ENCODE results near the gene AMZ2. TPM values are rescaled to one million over a fixed set of nuclear protein-coding genes. Genes with fewer than 3 reads are reported as not detected.
"Not testable (repeated sequence)": the region's sequence is repeated elsewhere in the genome, so short reads cannot be mapped to it uniquely, and the experiment has no call there.

AMZ2 gene
- polyA plus RNA-seq, 3 donors, result 34.0 to 67.6 (median 67.2) TPM

DNA sequence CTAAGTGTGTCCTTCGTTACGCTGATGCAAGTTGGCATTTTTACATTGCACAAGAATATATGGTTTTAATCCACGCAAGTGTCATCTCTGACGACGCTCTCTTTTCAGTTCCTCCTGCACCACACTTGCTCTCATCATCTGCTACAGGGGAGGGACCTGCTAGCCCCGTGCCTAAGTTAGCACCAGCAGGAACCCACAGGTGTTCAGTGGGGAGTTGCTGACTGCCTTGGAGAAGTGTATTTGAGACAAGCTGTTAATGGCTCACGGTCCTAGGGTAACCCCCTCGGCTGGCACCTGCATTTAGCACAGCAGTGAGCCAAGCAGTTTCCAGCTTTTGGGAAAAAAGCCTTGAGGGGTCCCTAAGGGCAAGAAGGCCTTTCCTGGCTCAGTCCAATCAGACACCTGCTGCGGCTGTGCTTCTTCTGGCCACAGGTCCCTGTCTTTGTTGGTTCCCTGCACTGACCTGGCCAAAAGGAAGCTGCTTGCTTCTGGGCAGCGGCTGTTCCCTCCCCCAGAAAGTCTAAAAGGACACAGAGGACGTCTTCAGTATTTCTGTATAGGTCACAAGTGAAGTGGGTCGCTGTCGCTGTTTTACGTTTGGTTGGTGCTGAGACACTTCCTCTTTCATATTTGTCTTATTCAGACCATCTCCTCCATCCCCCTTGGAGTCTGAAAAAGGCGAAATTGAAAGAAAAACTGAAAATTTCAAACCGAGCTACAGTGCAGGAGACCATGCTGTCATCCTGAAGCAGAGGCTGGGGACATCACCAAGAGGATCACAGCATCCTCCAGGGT, 10.3 kb upstream of the AMZ2 start:
- Histone ChIP-seq H3K4me3 (replicated peaks in 1 of 3; ENCODE audit: low read depth in 2 of 3, low read length in 3 of 3) (peak overlapping the region; percentile 23 to 50 (median 41)), H3K4me1 (ENCODE audit: control insufficient read depth in 1 of 2, insufficient read depth in 2 of 2, low read length in 2 of 2) (peaks cover 31 to 39% of the 10 kb centered on the region in 2 donors), H3K4me2 (replicated peaks; ENCODE audit: extremely low read depth, low read length, poor library complexity, severe bottlenecking) (peak overlapping the region; percentile 67), H3K27ac (ENCODE audit: low read depth in 1 of 2, low read length in 2 of 2) (peak overlapping the region; percentile 98 to 99), H3K9ac (ENCODE audit: insufficient read depth, low read length, poor library complexity, severe bottlenecking) (peak overlapping the region; percentile 89)
- not testable (repeated sequence) for H3K36me3 Mint-ChIP-seq; H4K20me1 ChIP-seq (ENCODE audit: insufficient read depth, low read length); H3K36me3 ChIP-seq (replicated peaks in 1 of 2; ENCODE audit: control insufficient read depth in 1 of 2, insufficient read depth in 2 of 2, low read length in 2 of 2); H3K27me3 ChIP-seq (ENCODE audit: control insufficient read depth in 2 of 2, insufficient read depth in 2 of 2, low read length in 2 of 2); H3K9me3 Mint-ChIP-seq; H3K27me3 Mint-ChIP-seq (ENCODE audit: low read depth in 3 of 3); H3K79me2 ChIP-seq (ENCODE audit: insufficient read depth, low read length); H2AFZ ChIP-seq (ENCODE audit: insufficient read depth, low read depth, low read length, poor library complexity, severe bottlenecking); H3K9me3 ChIP-seq (replicated peaks in 1 of 2; ENCODE audit: control insufficient read depth in 1 of 2, insufficient read depth in 1 of 2, low read length in 2 of 2)
- intact Hi-C loops (cut with micrococcal nuclease), result loop anchor here in 1 of 2 donors (1.0 kb wide), 1 partner anchor 10 kb away; no protein-coding TSS in a partner anchor
- Mint-ChIP-seq H3K4me1 (peaks cover 43% of the 10 kb centered on the region), H3K27ac (peak overlapping the region; percentile 100), H3K4me3 (peak overlapping the region; percentile 75 to 91)
- WGBS (ENCODE audit: insufficient coverage), result 3% methylated on average over 5 of the region's 16 CpGs
- peak; percentile 92 to 96 (median 93) for DNase-seq

DNA sequence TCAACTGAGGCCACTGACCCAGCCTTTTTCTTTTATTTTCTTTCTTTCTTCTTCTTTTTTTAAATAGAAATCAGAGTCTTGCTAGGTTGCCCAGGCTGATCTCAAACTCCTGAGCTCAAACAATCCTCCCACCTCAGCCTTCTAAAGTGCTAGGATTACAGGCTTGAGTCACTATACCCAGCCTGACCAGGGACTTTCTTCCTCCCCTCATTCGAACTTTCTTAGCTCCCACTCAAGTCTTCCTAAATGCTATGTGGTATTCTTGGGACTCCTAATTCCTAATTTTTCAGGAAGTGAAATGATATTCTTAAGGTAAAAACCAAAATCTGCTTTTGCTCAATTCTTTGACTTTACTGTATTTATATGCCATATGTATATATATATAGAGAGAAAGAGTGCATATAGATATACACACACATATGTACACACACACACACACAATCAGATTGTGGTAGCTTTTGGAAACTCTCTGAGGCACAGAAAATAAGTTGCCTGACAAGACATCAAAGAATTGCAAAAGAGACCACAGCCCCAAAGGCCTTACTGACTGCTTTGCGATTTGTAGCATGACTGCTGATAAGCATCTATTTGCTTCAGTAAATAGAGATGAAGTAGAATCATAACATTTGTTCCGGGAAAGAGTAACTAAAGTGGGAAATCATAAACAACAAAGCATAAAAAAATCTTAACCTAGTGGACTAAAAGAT, 9.5 kb upstream of the AMZ2 start:
- Mint-ChIP-seq H3K9me3 (no peaks in the 10 kb centered on the region), H3K27me3 (ENCODE audit: low read depth in 3 of 3) (peaks cover 0 to 1% (median 0%) of the 10 kb centered on the region in 3 donors), H3K27ac (peak overlapping the region; percentile 100), H3K4me3 (peak overlapping the region; percentile 75 to 91), H3K4me1 (peaks cover 36% of the 10 kb centered on the region), H3K36me3 (peaks cover 3 to 4% of the 10 kb centered on the region in 2 donors)
- peak overlapping the region; percentile 23 to 50 (median 41) for H3K4me3 ChIP-seq (replicated peaks in 1 of 3; ENCODE audit: low read depth in 2 of 3, low read length in 3 of 3)
- no peaks in the 10 kb centered on the region for H3K36me3 ChIP-seq (replicated peaks in 1 of 2; ENCODE audit: control insufficient read depth in 1 of 2, insufficient read depth in 2 of 2, low read length in 2 of 2)
- H3K9ac ChIP-seq (ENCODE audit: insufficient read depth, low read length, poor library complexity, severe bottlenecking), result peak overlapping the region; percentile 89
- DNase-seq, result no peak
- H3K79me2 ChIP-seq (ENCODE audit: insufficient read depth, low read length), result no peaks in the 10 kb centered on the region
- intact Hi-C loops (cut with micrococcal nuclease), result no loop called here
- peak overlapping the region; percentile 67 for H3K4me2 ChIP-seq (replicated peaks; ENCODE audit: extremely low read depth, low read length, poor library complexity, severe bottlenecking)
- peaks cover 31 to 39% of the 10 kb centered on the region in 2 donors for H3K4me1 ChIP-seq (ENCODE audit: control insufficient read depth in 1 of 2, insufficient read depth in 2 of 2, low read length in 2 of 2)
- H3K27me3 ChIP-seq (ENCODE audit: control insufficient read depth in 2 of 2, insufficient read depth in 2 of 2, low read length in 2 of 2), result no peaks in the 10 kb centered on the region
- TF ChIP-seq, protein P1, sequence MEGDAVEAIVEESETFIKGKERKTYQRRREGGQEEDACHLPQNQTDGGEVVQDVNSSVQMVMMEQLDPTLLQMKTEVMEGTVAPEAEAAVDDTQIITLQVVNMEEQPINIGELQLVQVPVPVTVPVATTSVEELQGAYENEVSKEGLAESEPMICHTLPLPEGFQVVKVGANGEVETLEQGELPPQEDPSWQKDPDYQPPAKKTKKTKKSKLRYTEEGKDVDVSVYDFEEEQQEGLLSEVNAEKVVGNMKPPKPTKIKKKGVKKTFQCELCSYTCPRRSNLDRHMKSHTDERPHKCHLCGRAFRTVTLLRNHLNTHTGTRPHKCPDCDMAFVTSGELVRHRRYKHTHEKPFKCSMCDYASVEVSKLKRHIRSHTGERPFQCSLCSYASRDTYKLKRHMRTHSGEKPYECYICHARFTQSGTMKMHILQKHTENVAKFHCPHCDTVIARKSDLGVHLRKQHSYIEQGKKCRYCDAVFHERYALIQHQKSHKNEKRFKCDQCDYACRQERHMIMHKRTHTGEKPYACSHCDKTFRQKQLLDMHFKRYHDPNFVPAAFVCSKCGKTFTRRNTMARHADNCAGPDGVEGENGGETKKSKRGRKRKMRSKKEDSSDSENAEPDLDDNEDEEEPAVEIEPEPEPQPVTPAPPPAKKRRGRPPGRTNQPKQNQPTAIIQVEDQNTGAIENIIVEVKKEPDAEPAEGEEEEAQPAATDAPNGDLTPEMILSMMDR (IDR thresholded peaks at IDR 0.05), result no peak
- no CpG with 5 or more reads among the region's 3 CpGs for WGBS (ENCODE audit: insufficient coverage)
- peak overlapping the region; percentile 98 to 99 for H3K27ac ChIP-seq (ENCODE audit: low read depth in 1 of 2, low read length in 2 of 2)
- no peak overlapping the region for H2AFZ ChIP-seq (ENCODE audit: insufficient read depth, low read depth, low read length, poor library complexity, severe bottlenecking)
- no peaks in the 10 kb centered on the region for H3K9me3 ChIP-seq (replicated peaks in 1 of 2; ENCODE audit: control insufficient read depth in 1 of 2, insufficient read depth in 1 of 2, low read length in 2 of 2)
- H4K20me1 ChIP-seq (ENCODE audit: insufficient read depth, low read length), result no peaks in the 10 kb centered on the region
